GM12892 (cell line): Measurements from ENCODE around the gene SNRNP35.
"Not testable (repeated sequence)": the region's sequence is repeated elsewhere in the genome, so short reads cannot be mapped to it uniquely, and the experiment has no call there.

Experiments
- DNase-seq: peaks from one replicate; pipeline ENCODE4 v3.0.0; 2011; ENCODE audit not compliant: insufficient read length
- FAIRE-seq: peaks from 2 replicates; lab custom pipeline; 2011; peaks lifted over from hg19 to GRCh38; lab: Jason Lieb, UNC
- POLR2A ChIP-seq: IDR thresholded peaks from 2 replicates; pipeline ENCODE4 v1.6.1; 2011; ENCODE audit warnings: low read depth, low read length, control low read depth
- POLR2AphosphoS5 ChIP-seq: IDR thresholded peaks from 2 replicates; pipeline ENCODE4 v1.6.1; 2011; ENCODE audit warnings: low read depth, low read length, control low read depth
- TAF1 ChIP-seq: IDR thresholded peaks from 2 replicates; pipeline ENCODE4 v1.6.1; 2011; ENCODE audit warnings: low read depth, mild to moderate bottlenecking, control low read depth, low read length, borderline replicate concordance

The SNRNP35 gene

DNA sequence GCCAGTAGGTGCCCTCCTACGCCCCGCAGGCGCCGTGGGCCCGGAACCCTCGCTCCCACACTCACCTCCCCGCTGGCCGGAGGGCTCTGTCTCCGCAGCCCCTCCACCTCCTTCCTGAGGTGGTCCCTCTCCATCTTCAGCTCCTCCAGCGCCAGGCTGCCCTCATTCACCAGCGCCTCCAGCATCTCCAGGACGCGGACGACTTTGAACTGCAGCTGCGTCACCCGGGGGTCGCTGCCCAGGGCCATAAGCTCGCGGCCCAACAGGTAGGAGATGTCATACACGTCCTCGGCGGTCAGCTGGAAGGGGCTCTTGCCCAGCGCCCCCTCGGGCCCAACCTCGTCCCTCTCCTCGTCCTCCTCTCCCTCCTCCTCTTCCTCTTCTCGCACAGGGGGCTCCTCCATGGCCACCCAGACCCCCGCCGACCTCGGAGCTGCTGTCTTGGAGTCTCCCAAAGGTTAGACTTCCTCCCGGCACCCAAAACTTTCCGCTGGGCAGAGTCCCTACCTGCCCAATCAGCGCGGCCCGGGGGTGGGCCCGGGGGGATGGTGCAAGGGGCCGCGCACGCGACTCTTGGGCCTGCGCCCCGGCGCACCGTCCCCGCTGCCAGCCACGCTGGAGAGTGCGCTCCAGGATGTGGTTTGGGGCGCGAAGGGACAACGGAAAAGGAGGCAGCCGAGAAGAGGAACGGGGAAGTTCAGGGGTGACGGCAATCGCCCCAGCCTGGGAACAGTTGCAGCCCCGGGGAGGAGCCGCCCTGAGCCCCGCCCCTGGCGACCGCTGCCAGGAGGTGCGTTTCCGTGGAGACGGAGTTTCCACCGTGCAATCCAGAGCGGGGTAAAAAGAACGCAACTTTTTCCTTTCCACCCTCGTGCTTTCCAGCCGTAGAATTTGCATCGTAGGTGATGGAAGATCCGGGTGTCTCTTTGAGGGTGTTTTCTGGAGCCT is 21.6 kb upstream of the SNRNP35 start, which contains the start of gene RILPL2:
TSS of gene RILPL2 (minus strand) at position 668 of the 948 bp plus-strand sequence. CDS start at position 404, 264 bp downstream.
- FAIRE-seq, result peak; percentile 95
- TF ChIP-seq POLR2A, result peak; percentile 71; the same call in 1 of the 2 replicates
- peak; percentile 63; the same call in 1 of the 2 replicates for TF ChIP-seq POLR2AphosphoS5
- TF ChIP-seq TAF1, result peak; percentile 16; the same call in 1 of the 2 replicates
- DNase-seq, result peak; percentile 88

DNA sequence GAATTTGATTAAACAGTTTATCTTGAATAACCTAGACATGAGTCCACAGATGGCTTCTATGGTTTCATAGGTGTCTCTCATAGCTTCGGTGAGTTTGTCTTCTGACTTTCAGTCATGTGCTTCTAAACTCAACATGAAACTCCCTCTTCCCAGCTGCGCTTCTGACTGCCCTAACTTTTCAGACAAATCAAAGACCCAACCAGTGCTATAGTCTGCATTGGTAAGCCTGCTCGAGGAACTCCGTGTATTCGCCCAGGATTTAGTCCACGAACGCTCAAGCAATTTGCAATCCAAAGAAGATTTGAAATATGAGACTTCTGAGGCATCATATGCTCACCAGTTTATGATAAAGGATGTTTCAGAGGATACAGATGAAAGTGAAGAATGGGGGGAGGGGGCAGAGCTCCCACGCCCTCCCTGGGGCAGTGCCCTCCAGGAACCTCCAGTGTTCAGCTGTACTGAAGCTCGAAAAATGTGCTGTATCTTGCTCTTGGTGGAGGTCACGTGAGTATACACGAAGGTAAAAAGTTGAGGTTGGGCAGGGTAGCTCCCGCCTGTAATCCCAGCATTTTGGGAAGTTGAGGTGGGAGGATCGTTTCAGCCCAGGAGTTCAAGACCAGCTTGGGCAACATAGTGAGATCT is 16.3 kb upstream of the SNRNP35 start:
- TF ChIP-seq TAF1 (no peak), POLR2A (no peak), POLR2AphosphoS5 (no peak)
- FAIRE-seq (peak; percentile 9), DNase-seq (peak; percentile 44)

DNA sequence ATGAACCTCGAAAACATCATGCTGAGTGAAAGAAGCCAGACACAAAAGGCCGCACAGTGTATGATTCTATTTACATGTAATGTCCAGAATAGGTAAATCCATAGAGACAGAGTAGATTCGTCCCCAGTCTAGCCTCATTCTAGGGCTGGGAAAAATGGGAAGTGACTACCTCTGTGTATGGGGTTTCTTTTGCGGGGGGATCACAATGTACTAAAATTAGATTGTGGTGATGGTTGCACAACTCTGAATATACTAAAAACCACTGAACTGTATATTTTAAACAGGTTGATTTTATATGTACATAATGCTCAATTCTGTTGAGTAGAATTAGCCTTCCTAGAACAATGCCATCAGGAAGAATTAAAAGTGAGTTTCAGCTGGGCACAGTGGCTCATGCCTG is 15.2 kb upstream of the SNRNP35 start:
- no peak for TF ChIP-seq TAF1
- TF ChIP-seq POLR2AphosphoS5, result no peak
- no peak for TF ChIP-seq POLR2A
- FAIRE-seq (no peak), DNase-seq (no peak)

DNA sequence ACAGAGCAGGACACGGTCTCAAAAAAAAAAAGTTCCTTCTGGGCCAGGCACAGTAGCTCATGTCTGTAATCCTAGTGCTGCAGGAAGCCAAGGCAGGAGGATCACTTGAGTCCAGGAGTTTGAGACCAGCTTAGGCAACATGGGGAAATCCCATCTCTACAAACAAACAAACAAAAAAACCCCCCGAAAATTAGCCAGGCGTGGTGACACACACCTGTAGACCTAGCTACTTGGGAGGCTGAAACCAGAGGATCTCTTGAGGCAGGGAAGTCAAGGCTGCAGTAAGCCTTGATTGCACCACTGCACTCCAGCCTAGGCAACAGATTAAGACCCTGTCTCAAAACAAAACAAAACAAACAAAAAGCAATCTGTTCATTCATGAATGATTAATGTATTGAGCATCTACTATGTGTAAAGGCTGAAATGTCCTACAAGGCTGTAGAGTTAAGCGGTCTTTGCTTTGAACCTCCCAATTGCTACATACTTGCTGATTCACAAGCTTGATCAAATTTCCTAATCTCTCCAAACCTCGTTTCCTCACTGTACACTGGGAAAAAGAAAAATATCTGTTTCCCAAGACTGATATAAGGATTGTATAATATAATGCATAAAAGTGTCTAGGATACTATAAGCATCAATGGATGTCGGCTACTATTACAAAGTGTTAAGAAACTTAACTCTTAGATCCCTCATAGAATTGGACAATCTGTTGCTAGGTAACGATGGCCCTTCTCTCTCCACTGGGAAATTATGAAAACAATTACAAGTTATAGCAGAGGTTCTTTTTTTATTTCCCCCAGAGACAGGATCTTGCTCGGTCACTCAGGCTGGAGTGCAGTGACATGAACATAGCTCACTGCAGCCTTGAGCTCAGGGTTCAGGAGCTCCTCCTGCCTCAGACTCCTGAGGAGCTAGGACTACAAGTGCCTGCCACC is 13.6 kb upstream of the SNRNP35 start:
- DNase-seq, result no peak
- TF ChIP-seq POLR2AphosphoS5 (no peak), TAF1 (no peak), POLR2A (no peak)
- FAIRE-seq, result no peak

DNA sequence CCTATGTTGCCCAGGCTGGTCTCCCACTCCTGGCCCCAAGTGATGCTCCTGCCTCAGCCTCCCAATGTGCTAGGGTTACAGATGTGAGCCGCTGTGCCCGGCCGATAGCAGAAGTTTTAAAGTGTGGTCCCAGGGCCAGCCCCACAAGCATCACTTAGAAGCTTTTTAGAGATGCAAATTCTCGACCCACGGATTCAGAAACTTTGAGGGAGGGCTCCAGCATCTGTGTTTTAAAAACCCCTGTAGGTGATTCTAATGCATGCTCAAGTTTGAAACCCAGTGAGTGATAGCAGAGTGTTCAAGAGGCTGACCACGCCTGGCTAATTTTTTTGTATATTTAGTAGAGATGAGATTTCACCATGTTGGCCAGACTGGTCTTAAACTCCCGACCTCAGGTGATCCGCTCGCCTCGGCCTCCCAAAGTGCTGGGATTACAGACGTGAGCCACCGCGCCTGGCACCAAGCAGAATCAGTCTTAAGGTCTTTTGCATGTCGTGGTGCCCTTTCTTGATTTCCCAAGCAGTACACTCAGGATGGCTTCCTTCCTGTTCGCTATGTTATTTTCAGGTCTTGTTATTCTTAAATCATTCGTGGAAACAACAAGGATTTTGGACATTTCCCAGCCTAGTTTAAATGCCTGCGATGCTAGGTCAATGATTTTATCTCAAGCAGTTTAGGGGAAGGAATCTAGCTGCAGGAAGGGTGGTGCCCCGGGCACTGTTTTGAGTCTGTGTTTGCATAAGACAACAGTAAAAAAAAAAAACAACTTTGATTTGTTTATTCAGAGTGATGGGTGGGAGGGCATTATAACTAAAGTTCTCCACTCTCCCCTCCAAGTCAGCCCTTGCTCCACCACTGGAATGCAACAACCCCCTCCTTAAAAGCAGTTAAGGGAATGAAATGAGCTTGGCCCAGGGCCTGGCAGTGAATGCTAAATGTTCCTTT is 12.3 kb upstream of the SNRNP35 start:
- TF ChIP-seq TAF1 (no peak), POLR2AphosphoS5 (no peak), POLR2A (no peak)
- FAIRE-seq, result no peak
- no peak for DNase-seq

DNA sequence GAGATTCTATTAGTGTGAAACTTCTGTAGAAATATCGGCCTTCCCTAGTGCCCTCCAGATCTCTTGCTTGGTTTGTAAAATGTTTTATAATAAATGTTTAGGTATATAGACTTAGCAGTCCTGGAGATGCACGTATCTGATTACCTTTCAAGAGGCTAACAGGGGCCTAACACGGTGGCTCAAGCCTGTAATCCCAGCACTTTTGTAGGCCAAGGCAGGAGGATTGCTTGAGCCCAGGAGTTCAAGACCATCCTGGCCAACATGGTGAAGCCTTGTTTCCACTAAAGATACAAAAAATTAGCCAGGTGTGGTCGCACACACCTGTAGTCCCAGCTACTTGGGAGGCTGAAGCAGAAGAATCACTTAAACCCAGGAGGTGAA is 11.6 kb upstream of the SNRNP35 start:
- no peak for FAIRE-seq
- no peak for DNase-seq
- TF ChIP-seq TAF1 (no peak), POLR2A (no peak), POLR2AphosphoS5 (no peak)

DNA sequence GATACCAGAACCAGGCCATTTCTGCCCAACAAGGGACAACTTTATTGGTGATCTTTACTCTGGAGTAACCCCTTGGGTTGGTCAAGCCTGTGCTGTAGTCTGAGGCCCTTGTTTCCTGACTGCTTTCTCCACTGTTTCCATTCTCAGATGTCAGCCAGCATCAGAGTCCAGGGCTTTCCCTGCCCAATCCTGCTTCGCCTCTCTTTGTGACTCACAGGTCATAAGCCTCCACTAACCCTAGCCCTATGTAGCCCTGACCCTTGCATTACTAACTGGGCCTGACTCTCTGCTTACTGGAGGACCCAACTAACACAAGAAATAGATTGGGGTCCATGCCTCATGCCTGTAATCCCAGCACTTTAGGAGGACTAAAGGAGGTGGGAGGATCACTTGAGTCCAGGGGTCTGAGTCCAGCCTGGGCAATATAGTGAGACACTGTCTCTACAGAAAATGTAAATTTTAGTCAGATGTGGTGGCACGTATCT is 8.6 kb upstream of the SNRNP35 start:
- FAIRE-seq, result no peak

DNA sequence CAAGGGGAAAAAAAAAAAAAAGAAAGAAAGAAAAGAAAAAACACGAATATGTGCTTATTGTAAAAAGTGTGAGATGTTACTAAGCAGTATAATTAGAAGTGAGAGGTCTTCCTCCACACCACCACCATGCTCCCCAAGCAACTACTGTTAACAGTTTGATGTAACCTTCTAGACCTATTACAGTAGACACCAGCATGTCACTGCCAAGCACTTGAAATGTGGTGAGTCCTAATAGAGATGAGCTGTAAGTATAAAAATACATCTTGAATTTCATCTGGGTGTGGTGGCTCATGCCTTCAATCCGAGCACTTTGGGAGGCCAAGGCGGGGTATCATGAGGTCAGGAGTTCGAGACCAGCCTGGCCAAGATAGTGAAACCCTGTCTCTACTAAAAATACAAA is 8.1 kb upstream of the SNRNP35 start:
- no peak for DNase-seq
- no peak for FAIRE-seq
- TF ChIP-seq POLR2A (no peak), POLR2AphosphoS5 (no peak), TAF1 (no peak)

More for the DNA sequence above, 8.6 kb upstream of the SNRNP35 start:
- DNase-seq, result no peak
- TF ChIP-seq TAF1 (no peak), POLR2A (no peak), POLR2AphosphoS5 (no peak)

DNA sequence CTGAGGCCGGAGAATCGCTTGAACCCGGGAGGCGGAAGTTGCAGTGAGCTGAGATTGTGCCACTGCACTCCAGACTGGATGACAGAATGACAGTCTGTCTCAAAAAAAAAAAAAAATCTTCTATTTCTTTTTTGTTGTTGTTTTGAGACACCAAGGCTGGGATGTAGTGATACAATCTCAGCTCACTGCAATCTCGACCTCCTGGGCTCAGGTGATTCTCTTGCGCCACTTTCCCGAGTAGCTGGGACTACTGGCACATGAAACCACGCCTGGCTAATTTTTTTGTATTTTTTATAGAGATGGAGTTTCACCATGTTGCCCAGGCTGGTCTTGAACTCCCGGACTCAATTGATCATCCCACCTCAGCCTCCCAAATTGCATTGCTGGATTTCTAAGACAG is 7.3 kb upstream of the SNRNP35 start:
- TF ChIP-seq POLR2AphosphoS5, result no peak
- DNase-seq (no peak), FAIRE-seq (no peak)

DNA sequence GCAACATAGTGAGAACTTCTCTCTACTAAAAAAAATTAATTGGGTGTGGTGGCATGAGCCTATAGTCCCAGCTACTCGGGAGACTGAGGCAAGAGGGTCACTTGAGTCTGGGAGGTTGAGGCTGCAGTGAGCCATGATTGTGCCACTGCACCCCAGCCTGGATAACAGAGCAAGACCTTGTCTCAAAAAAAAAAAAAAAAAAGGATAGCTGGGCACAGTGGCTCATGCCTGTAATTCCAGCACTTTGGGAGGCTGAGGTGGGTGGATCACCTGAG is 5.7 kb upstream of the SNRNP35 start:
- not testable (repeated sequence) for DNase-seq, FAIRE-seq
